Ishikawa (cell line): ENCODE results near the gene CPA4.

Experiments used
- CEBPB ChIP-seq: IDR thresholded peaks from 2 replicates; pipeline ENCODE4 v1.6.1; 2012
- CREB1 ChIP-seq: IDR thresholded peaks from 2 replicates; pipeline ENCODE4 v1.6.1; 2012; ENCODE audit warnings: low read depth
- EGR1 ChIP-seq: IDR thresholded peaks from 2 replicates; pipeline ENCODE4 v1.6.1; 2012
- EP300 ChIP-seq: IDR thresholded peaks from 2 replicates; pipeline ENCODE4 v1.6.1; 2012; ENCODE audit warnings: borderline replicate concordance
- FOXM1 ChIP-seq: IDR thresholded peaks from 2 replicates; pipeline ENCODE4 v1.6.1; 2012; ENCODE audit warnings: low read depth, borderline replicate concordance
- MAX ChIP-seq: IDR thresholded peaks from 2 replicates; pipeline ENCODE4 v1.6.1; 2012
- NFIC ChIP-seq: IDR thresholded peaks from 2 replicates; pipeline ENCODE4 v1.6.1; 2012
- RAD21 ChIP-seq: IDR thresholded peaks from 2 replicates; pipeline ENCODE4 v1.6.1; 2012; ENCODE audit warnings: low read depth
- REST ChIP-seq: IDR thresholded peaks from 2 replicates; pipeline ENCODE4 v1.6.1; 2012; ENCODE audit warnings: low read depth, mild to moderate bottlenecking
- TAF1 ChIP-seq: IDR thresholded peaks from 2 replicates; pipeline ENCODE4 v1.6.1; 2012; ENCODE audit warnings: low read depth, mild to moderate bottlenecking
- TCF12 ChIP-seq: IDR thresholded peaks from 2 replicates; pipeline ENCODE4 v1.6.1; 2012; ENCODE audit warnings: low read depth
- TEAD4 ChIP-seq: IDR thresholded peaks from 2 replicates; pipeline ENCODE4 v1.6.1; 2012
- USF1 ChIP-seq: IDR thresholded peaks from 2 replicates; pipeline ENCODE4 v1.6.1; 2012
- YY1 ChIP-seq: IDR thresholded peaks from 2 replicates; pipeline ENCODE4 v1.6.1; 2012; ENCODE audit warnings: low read depth
- ZBTB7A ChIP-seq: IDR thresholded peaks from 2 replicates; pipeline ENCODE4 v1.6.1; 2012; ENCODE audit warnings: low read depth

The CPA4 gene

GRCh38 chr7:130309986-130310385 lies 17.0 kb downstream of the CPA4 start:
- TF ChIP-seq RAD21 (no peak), EGR1 (no peak), TCF12 (no peak), FOXM1 (no peak), EP300 (no peak), CEBPB (no peak), TEAD4 (no peak), USF1 (no peak), YY1 (no peak), TAF1 (no peak), MAX (no peak), REST (no peak), CREB1 (no peak), ZBTB7A (no peak), NFIC (no peak)

- TF ChIP-seq TEAD4 (no peak), TCF12 (no peak), RAD21 (no peak), EP300 (no peak), NFIC (no peak), CREB1 (no peak), USF1 (no peak), MAX (no peak), TAF1 (no peak), YY1 (no peak), FOXM1 (no peak), CEBPB (no peak), REST (no peak), ZBTB7A (no peak), EGR1 (no peak)
Measured at GRCh38 chr7:130314305-130314704, 21.3 kb downstream of the CPA4 start.

- no peak for TF ChIP-seq TEAD4
- TF ChIP-seq NFIC: no peak
Measured at GRCh38 chr7:130319541-130319940, 26.6 kb downstream of the CPA4 start.

GRCh38 chr7:130322615-130323014 lies 29.7 kb downstream of the CPA4 start:
- TF ChIP-seq NFIC (no peak), TEAD4 (no peak), ZBTB7A (no peak), FOXM1 (no peak), USF1 (no peak), REST (no peak), YY1 (no peak), TAF1 (no peak), CEBPB (no peak), EGR1 (no peak), MAX (no peak), EP300 (no peak), RAD21 (no peak), CREB1 (no peak), TCF12 (no peak)
